MM.1S (cell line): ENCODE measurements around the gene IKBKE.

Experiments
- DNase-seq: peaks from one replicate; pipeline ENCODE4 v3.0.0-alpha.2; 2015
- H2AFZ ChIP-seq: fragments of 300-600 bp; sonication (generic); 2 replicates; pipeline ENCODE4 v1.6.0; 2016; ENCODE audit warnings: antibody characterized with exemption, low read length
- H3F3A ChIP-seq: fragments of 300-600 bp; sonication (generic); 2 replicates; pipeline ENCODE4 v1.6.1; 2016; ENCODE audit warnings: mild to moderate bottlenecking, antibody characterized with exemption, low read length, moderate library complexity, mixed read lengths; ENCODE audit not compliant: insufficient read depth
- H3K27ac ChIP-seq: fragments of 300-600 bp; sonication (generic); 2 replicates; pipeline ENCODE4 v1.5.1; 2016; ENCODE audit warnings: mild to moderate bottlenecking, low read length
- H3K27me3 ChIP-seq: fragments of 300-600 bp; sonication (generic); replicated peaks from 2 replicates; pipeline ENCODE4 v1.6.0; 2016; ENCODE audit warnings: low read length; ENCODE audit not compliant: insufficient read depth
- H3K36me3 ChIP-seq: fragments of 300-600 bp; sonication (generic); replicated peaks from 2 replicates; pipeline ENCODE4 v1.6.1; 2016; ENCODE audit warnings: mild to moderate bottlenecking, low read length, mixed read lengths; ENCODE audit not compliant: insufficient read depth
- H3K4me1 ChIP-seq: fragments of 300-600 bp; sonication (generic); 2 replicates; pipeline ENCODE4 v1.6.1; 2016; ENCODE audit warnings: low read length, mixed read lengths
- H3K4me2 ChIP-seq: fragments of 300-600 bp; sonication (generic); 2 replicates; pipeline ENCODE4 v1.6.0; 2016; ENCODE audit warnings: low read depth, low read length
- H3K4me3 ChIP-seq: fragments of 300-600 bp; sonication (generic); 2 replicates; pipeline ENCODE4 v1.5.1; 2016; ENCODE audit warnings: low read length, mixed read lengths
- H3K79me2 ChIP-seq: fragments of 300-600 bp; sonication (generic); 2 replicates; pipeline ENCODE4 v1.6.1; 2016; ENCODE audit warnings: mixed run types, low read length, mixed read lengths
- H3K9ac ChIP-seq: fragments of 300-600 bp; sonication (generic); 2 replicates; pipeline ENCODE4 v1.6.1; 2016; ENCODE audit warnings: low read length, mixed read lengths
- H3K9me2 ChIP-seq: fragments of 300-600 bp; sonication (generic); replicated peaks from 2 replicates; pipeline ENCODE4 v1.6.1; 2016; ENCODE audit warnings: mild to moderate bottlenecking, low read length, mixed read lengths; ENCODE audit not compliant: insufficient read depth
- H3K9me3 ChIP-seq: fragments of 300-600 bp; sonication (generic); replicated peaks from 2 replicates; pipeline ENCODE4 v1.6.1; 2016; ENCODE audit warnings: mild to moderate bottlenecking, low read length, mixed read lengths; ENCODE audit not compliant: insufficient read depth
- H4K20me1 ChIP-seq: fragments of 300-600 bp; sonication (generic); 2 replicates; pipeline ENCODE4 v1.6.1; 2016; ENCODE audit warnings: mild to moderate bottlenecking, low read length, moderate library complexity, mixed read lengths; ENCODE audit not compliant: insufficient read depth
- EZH2 ChIP-seq: fragments of 300-600 bp; sonication (generic); optimal IDR thresholded peaks from 2 replicates; pipeline ENCODE3; 2017; ENCODE audit warnings: low read depth, mild to moderate bottlenecking, antibody characterized with exemption, low read length, mixed read lengths
- EZH2phosphoT487 ChIP-seq: fragments of 300-600 bp; sonication (generic); IDR thresholded peaks from 2 replicates; pipeline ENCODE4 v1.6.1; 2018; ENCODE audit warnings: antibody characterized with exemption, low read length
- TF ChIP-seq, protein P1 (sequence below): fragments of 300-600 bp; sonication (generic); IDR thresholded peaks from 2 replicates; pipeline ENCODE4 v1.5.1; 2016; ENCODE audit warnings: antibody characterized with exemption, low read length, mixed read lengths

Gene IKBKE

DNA sequence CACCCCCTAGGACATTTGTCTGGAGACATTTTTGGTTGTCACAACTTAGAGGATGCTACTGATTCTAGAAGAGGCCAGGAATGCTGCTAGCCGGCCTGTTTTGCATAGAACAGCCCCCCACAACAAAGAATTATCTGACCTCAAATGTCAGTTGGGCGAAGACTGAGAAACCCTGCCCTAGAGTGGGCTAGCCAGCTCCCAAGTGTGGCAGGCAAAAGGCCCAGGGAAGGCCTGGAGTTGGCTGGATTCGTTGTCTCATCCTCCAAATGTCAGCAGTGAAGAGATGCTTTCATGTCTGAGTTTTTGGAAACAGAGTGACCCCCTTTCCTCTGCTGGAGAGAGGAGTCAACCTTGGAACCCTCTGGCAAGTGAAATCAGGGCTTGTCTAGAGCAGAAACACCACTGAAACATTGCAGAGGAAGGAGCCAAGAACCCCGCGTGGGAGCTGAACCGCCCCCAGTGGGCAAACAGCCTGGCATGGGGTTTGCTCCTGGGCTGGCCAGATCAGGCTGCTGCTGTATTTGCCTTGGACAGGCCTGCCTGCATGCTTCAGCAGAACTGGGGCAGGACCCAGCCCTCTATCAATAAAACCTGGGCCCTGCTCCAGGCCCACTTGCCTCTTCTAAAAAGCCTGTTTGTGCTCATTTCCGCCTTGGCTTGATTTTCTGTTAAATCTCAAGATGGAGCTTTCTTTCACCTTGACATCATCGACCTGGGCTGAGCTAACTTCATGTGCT, 69.9 kb downstream of the IKBKE start:
- Histone ChIP-seq H3K9ac (no peak overlapping the region), H3F3A (no peaks in the 10 kb centered on the region), H3K27me3 (no peaks in the 10 kb centered on the region), H3K79me2 (no peaks in the 10 kb centered on the region), H3K9me3 (no peaks in the 10 kb centered on the region), H4K20me1 (no peaks in the 10 kb centered on the region), H2AFZ (no peak overlapping the region), H3K9me2 (no peaks in the 10 kb centered on the region), H3K4me3 (no peak overlapping the region), H3K36me3 (no peaks in the 10 kb centered on the region), H3K27ac (no peak overlapping the region), H3K4me2 (no peak overlapping the region), H3K4me1 (0 out of 2 replicates have a peak, but pooled peaks cover 3% of the 10 kb centered on the region)
- TF ChIP-seq, protein P1, sequence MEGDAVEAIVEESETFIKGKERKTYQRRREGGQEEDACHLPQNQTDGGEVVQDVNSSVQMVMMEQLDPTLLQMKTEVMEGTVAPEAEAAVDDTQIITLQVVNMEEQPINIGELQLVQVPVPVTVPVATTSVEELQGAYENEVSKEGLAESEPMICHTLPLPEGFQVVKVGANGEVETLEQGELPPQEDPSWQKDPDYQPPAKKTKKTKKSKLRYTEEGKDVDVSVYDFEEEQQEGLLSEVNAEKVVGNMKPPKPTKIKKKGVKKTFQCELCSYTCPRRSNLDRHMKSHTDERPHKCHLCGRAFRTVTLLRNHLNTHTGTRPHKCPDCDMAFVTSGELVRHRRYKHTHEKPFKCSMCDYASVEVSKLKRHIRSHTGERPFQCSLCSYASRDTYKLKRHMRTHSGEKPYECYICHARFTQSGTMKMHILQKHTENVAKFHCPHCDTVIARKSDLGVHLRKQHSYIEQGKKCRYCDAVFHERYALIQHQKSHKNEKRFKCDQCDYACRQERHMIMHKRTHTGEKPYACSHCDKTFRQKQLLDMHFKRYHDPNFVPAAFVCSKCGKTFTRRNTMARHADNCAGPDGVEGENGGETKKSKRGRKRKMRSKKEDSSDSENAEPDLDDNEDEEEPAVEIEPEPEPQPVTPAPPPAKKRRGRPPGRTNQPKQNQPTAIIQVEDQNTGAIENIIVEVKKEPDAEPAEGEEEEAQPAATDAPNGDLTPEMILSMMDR, result no peak
- TF ChIP-seq EZH2phosphoT487 (no peak), EZH2 (no peak)
- DNase-seq, result no peak

GRCh38 chr1:206541236-206541833, 71.1 kb downstream of the IKBKE start:
- DNase-seq, result no peak
- 0 out of 2 replicates have a peak, but pooled peaks cover 3% of the 10 kb centered on the region for H3K4me1 ChIP-seq
- no peaks in the 10 kb centered on the region for H3K9me2 ChIP-seq
- no peaks in the 10 kb centered on the region for H3F3A ChIP-seq
- no peaks in the 10 kb centered on the region for H3K79me2 ChIP-seq
- H3K9me3 ChIP-seq, result no peaks in the 10 kb centered on the region
- H2AFZ ChIP-seq, result no peak overlapping the region
- no peak overlapping the region for H3K9ac ChIP-seq
- no peak overlapping the region for H3K4me2 ChIP-seq
- no peak for TF ChIP-seq EZH2phosphoT487
- no peak overlapping the region for H3K4me3 ChIP-seq
- no peaks in the 10 kb centered on the region for H3K27me3 ChIP-seq
- no peak overlapping the region for H3K27ac ChIP-seq
- H4K20me1 ChIP-seq, result no peaks in the 10 kb centered on the region
- H3K36me3 ChIP-seq, result no peaks in the 10 kb centered on the region

DNA sequence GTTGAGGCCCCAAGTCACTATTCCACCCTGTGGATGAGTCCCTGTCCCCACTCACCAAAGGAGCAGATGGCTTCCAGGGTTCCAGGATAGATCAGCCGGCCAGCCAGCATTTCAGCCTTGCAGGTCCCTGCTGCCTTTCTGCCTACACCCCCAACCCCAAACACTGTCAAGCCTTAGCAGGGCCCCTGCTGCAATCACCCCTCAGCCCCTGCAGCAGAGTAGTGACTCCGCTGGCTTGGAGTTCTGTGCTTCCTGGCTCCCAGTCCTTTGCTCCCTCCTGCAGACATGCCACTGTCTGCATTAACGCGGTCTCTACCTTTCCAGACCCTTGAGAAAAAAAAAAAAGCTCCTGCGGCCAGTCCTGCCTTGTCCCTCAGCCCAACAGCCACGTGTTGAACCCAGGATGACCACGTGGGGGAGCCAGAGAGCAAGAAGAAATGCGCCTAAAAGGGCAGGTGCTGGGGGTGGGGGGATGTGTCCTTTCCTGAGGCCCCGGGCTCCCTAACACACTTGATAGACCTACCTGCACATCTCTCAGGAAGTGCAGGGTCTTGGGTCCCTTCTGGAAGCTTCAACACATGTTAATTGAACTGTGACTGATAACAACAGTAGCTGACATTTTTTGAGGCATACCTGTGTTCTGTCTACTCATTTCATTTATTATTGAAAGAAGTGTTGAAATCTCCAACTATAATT, 74.4 kb downstream of the IKBKE start:
- DNase-seq, result peak; percentile 73
- peak overlapping the region; percentile 2; the same call in 1 of the 2 replicates for H2AFZ ChIP-seq
- H3K9me3 ChIP-seq, result no peaks in the 10 kb centered on the region
- TF ChIP-seq, protein P1, result peak; percentile 96
- TF ChIP-seq EZH2 (no peak), EZH2phosphoT487 (no peak)
- H3K36me3 ChIP-seq, result no peaks in the 10 kb centered on the region
- H3K9me2 ChIP-seq, result no peaks in the 10 kb centered on the region
- H3K4me2 ChIP-seq, result peak overlapping the region; percentile 3; the same call in 1 of the 2 replicates
- no peak overlapping the region for H3K9ac ChIP-seq
- H4K20me1 ChIP-seq, result no peaks in the 10 kb centered on the region
- no peak overlapping the region for H3K4me3 ChIP-seq
- H3K4me1 ChIP-seq, result 0 out of 2 replicates have a peak, but pooled peaks cover 3% of the 10 kb centered on the region
- H3K27me3 ChIP-seq, result no peaks in the 10 kb centered on the region
- no peaks in the 10 kb centered on the region for H3K79me2 ChIP-seq
- H3F3A ChIP-seq, result no peaks in the 10 kb centered on the region
- H3K27ac ChIP-seq, result no peak overlapping the region
